Iris pigment epithelial cell (primary cell): ENCODE results near the gene MXD4.
A peak's percentile ranks its signal among the peaks of the same experiment; 100 is the strongest.

Experiments
- DNase-seq: peaks from one replicate; pipeline ENCODE4 v3.0.0-alpha.2; 2011; ENCODE audit warnings: low read depth

The MXD4 gene, protein sequence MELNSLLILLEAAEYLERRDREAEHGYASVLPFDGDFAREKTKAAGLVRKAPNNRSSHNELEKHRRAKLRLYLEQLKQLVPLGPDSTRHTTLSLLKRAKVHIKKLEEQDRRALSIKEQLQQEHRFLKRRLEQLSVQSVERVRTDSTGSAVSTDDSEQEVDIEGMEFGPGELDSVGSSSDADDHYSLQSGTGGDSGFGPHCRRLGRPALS

DNA sequence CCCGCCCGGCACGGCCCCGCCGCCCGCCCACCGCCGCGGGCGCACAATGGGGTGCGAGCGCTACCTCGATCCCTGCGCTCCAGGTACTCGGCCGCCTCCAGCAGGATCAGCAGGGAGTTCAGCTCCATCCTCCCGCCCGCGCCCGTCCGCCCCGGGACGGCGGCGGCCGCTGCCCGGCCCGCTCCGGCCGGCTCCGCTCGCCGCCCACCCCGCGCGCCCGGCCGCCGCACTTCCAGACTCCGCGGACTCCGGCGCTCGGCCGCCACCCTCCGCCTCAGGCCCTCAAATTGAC, at the start of gene MXD4:
Gene MXD4, minus strand, starts transcription at position 257 of the 292 bp plus-strand sequence. Its CDS starts 129 bp downstream, at position 128.
- no peak for DNase-seq

DNA sequence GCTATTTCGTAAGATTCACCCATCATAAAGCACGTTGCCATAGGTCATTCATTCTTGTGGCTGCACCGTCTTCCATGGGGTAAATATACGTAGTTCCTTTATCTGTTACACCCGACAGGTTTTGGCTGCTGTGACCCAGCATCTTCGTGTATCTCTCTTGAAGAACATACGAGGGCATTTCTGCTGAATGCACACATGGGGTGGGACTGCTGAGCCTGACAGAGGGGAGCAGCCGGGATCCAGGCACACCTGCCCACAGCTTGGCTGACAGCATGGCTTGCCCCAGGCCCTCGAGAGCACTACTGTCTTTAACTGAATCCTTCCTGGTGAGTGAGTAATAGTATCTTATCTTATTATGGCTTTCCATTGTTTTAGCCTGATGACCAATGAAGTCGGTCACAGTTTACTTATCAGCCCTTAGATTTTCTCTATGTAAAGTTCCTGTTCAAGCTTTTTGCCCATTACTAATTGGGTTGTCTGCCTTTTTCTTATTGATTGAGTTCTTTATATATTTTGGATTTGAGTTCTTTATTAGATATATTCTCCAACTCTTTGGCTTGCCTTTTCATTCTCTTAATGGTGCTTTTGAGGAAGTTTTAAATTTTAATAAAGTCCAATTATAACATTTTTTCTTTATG, 45.0 kb upstream of the MXD4 start:
- DNase-seq = no peak

DNA sequence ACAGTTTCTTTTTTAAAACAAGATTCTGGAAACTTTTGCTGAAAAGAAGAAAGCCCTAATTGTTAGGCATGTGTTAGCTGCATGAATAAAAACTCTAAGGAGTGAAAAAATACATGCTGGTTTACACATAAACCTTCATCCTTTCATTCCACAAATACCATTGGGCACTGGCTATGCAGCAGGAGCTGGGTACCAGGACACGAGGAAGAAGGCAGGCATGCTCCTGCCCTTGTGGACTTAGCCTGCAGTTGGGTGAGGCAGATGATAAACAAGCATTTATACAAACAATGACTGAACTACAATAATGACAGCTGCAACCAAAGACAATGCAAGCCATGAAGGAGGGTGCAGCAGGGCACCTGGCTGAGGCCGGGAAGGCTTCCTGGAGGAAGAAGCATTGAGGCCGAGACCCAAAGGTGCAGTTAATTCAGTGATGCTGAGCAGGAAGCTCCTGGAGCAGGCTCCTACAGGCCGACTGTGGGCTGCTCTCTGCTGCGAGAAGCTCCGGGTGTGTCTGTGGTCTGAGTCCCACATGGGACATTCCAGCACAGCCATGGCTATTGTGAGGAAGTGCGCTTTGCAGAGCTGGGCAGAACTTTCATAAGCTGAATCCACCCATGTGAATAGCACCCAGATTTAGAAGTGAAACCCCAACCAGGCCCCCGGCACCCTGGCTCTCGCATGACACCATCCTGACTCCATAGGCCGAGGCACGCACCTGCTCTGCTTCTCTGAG, 44.0 kb upstream of the MXD4 start:
- DNase-seq = no peak

DNA sequence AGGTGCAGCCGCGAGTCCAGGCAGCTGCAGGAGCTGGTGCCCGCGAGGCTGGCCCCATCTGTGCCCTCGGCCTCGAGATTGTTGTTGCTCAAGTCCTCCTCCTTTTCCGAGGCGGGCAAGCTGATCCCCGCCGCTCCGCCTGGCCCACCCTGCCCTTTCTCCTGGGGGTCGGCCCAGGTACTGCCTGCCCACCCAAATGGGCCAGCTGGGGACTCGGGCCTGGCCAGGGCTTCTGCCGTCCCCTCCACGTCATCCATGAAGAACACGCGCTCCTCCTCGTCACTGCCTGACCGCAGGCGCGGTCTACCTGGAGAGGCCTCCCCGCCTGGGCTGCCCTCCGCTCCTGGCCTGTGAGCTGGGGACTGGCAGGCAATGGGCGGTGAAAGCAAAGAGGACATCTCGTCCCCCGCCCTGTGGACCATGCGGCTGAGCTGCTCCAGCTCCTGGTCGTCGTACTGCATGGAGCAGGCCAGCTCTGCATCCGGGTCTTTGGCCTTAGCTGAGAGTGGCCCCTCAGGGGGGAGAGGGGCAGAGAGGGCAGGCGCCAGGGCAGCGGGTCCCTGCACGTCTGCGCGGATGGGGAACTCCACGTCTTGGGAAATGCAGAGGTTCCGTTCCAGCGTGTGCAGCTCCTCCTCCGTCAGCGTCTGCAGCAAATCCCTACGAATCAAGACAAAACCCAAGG, 43.1 kb upstream of the MXD4 start:
- no peak for DNase-seq

DNA sequence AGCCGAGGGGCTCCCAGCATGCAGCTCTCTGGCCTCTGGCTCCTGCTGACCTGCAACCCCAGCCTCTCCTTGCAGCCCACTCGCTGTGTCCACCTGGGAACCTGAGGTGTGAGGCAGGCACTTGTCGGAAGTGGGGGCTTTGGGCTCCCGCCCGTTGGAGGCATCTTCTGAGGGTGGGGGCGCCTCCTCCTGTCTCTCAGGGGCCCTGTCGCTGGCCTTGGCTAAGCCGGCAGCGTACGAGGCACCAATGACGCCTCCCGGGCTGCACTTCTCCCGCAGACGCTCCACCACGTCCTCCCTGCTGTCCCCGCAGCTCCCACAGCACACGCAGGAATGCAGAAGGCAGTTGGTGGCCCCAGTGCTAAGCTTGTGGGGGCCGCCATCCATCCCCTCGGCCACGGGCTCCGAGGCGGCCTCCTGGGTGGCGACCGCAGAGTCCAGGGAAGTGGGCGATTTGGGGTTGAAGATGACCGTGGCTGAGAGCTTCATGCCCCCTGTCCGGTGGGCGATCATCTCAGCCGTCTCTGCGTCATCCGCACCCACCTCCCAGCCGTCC, 42.5 kb upstream of the MXD4 start:
- DNase-seq = no peak

DNA sequence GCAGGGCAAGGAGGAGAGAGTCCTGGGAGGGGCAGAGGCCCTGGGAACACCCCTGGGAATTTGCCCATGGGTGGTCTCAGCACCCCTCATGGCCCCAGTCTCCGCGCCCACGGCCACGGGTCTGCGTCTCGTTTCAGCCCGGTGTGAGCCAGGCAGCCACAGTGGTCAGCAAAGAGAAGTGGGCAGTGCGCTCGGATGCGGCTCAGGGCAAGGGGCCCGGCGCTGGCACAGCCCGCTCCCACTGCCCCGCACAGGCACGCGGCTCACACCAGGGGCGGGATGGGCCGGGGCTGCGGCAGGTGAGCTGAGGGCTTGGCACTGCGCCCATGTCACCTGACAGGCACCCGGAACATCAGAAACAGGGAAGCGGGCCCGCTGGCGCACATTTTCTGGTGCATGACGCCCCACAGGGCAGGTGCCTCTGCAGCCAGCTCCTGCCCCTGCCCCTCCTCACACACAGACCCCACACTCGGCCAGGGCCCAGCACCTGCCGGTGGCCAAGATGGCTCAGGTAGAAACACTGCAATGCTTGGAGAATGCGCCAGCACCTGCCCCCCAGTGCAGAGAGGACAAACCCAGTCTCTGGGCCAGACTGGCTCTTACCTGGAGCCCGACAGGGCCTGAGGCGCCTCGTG, 41.9 kb upstream of the MXD4 start:
- no peak for DNase-seq

DNA sequence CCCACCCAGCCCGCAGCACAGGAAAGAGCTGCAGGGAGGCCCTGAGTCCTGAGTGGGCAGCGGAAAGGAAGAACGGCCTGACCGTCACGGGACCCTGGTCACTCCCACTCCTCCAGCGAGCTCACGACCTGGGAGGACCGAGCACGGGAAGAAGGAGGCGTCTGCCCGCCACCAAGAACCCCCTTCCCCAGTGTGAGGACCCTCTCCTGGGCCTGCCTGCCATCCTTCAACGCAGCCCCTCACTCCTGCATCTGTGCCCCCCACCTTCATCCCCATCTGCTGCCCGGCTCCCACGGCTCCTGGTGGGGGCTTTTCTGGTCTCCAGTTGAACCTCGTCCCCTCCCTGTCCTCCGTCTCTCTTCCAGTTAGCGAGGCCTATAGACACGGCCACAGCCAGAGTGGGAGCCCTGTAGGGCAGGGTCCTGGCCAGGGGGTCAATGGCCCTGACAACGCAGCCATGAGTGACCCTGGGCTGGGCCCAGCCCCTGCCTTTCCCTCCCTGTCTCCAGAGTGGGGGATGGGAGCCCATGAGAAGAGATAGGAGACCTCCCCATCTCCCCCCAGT, 41.3 kb upstream of the MXD4 start:
- no peak for DNase-seq

DNA sequence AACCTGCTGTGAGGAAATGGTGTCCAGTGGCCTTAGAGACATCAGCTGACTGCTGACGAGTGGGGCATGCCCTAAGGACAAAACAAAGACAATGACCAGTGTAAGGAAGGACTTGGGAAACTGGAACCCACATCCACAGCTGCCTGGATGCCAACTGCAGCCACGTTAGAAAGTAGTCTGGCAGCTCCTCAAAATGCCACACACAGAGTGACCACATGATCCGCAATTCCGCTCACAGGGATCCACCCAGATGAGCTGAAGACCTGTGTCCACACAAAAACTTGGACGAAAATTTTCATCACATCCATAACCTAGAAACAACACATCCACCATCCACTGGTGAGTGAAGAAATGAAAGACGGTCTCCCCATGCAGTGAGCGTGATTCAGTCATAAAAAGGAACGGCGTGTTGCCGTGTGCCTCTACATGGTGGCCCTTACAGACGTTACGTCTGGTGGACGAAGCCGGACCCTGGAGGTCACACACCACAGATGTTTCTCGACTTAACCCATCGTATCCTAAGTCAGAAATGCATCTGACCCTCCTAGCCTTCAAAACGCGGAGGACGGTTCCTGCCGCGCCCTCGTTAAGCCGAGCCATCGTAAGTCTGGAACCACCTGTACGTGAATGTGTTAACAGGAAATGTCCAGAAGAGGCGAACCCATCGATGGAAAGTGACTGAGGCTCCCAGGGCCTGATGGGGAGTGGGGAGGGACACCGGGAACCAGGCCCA, 40.6 kb upstream of the MXD4 start:
- no peak for DNase-seq

DNA sequence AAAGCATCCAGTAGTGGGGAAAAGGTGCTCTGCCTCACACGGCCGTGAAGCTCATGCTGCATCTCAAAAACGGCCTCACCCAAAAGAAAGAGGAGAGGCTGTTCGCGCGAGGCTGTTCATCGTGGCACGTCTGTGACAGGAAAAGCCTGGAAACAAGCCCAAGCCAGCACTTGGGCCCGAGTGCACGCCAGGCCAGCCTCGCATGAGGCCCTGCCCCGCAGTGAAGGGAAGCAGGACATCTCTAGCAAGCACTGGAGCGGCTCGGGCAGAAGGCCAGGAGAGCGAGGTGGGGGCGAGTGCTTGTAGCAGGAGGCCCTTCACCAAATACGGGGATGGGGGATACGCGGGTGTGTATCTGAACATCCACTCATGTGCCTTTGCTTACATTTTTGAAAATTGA, 39.9 kb upstream of the MXD4 start:
- DNase-seq = no peak

DNA sequence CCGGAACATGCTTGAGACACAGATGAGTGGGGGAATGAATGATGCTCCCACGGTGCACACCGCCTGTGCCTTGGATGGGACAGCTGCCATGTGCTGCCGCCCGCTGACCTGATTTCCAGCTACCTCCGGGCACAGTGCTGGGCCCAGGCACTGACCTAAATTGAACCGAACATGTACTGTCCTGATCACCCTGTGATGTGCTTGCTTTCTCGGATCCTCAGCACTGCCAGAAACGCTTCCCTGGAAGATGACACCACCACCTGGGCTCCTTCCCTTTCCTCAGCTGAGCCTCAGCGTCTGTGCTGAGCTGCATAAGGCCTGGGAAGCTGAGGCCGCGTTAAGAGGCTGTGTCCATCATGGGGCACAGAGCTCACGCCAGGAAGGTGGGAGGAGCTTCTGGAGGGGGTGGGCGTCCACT, 39.3 kb upstream of the MXD4 start:
- DNase-seq = no peak

DNA sequence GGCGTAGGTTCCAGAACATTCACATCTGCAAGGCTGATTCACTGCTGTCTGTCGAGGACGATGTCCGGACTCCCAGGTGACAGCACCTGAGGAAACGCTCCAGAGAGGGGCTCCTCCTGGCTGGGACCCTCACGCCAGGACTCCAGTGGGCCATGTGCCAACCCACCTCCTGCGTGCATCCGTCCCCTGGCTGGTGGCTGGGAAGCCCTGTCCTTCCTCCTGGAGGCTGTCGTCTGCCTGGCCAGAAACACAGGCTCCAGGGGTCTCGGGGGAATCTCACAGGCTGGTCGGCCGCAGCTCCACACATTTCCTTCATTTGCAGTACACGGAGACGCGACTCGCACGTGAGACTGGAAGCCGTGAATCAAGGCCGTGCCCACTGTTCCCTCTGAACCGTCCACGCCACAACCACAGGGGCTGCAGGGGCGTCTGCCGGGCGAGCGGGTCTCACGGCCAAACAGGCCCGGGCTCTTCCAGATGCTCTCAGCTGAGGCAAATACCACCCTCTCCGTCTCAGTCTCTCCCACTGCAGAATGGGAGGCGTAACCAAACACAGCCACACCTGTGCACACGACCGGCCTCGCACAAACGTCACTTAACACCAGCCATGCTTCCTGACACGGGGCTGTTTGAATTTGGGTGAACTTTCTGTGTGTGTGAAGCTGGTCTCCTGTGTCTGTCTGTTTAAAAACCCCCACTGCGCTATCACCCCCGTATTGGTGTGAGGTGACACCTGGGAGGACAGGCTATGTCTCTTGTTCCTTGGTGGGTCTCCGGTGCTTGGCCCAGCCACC, 38.7 kb upstream of the MXD4 start:
- no peak for DNase-seq

DNA sequence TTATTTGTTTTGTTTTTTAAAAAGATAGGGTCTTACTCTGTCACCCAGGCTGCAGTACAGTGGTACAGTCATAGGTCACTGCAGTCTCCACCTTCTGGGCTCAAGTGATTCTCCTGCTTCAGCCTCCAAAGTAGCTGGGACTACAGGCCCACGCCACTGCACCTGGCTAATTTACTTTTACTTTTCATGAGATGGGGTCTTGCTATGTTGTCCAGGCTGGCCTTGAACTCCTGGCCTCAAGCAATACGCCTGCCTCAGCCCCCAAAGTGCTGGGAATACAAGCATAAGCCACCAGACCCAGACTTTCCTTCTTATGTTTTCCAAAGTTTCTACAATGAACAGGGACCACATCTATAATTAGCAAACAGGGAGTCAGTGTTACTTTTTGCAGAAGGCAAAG, 37.9 kb upstream of the MXD4 start:
- DNase-seq = no peak

DNA sequence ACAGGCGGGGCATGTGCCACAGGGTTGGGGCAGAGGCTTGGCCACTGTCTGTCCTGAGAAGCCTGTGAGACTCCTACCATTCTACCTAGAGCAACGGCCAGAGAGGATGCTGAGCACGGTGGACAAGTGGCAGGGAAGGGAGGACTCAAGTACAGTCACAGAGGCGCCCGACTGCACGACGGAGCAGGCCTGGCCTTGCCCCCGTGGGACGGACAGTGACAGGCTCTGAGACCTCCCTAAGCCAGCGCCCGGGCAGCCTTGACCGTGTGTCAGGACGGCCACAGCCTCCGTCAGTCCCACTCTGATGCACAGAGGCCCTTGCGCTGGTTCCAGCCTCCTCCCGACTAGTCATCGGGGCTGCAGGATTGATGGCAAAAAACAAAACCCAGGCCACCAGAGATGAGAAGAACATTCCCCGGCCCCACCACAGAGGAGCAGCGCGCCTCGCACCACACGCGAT, 36.7 kb upstream of the MXD4 start:
- DNase-seq = no peak

DNA sequence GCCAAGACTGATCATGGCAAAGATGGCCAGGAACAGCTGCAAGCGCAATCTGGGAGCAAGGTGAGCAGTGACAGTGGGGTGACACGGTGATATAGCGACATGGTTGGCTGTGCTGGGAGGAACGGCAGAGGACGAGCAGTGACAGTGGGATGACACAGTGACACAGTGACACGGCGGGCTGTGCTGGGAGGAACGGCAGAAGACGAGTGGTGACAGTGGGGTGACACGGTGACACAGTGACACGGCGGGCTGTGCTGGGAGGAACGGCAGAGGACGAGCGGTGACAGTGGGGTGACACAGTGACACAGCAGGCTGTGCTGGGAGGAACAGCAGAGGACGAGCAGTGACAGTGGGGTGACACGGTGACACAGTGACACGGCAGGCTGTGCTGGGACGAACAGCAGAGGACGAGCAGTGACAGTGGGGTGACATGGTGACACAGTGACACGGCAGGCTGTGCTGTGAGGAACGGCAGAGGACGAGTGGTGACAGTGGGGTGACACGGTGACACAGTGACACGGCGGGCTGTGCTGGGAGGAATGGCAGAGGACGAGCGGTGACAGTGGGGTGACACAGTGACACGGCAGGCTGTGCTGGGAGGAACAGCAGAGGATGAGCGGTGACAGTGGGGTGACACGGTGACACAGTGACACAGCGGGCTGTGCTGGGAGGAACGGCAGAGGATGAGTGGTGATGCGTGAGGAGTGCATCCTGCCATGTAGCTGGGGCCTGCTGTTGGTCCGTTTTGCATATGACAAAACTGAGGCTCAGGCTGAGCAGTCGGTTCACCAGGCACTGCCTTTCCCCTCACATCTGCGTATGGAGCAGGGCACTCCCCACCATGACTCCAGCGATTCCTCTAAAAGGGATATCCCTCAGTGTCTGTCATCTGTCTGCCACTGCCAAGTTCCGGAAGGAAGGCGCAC, 36.0 kb upstream of the MXD4 start:
- no peak for DNase-seq

DNA sequence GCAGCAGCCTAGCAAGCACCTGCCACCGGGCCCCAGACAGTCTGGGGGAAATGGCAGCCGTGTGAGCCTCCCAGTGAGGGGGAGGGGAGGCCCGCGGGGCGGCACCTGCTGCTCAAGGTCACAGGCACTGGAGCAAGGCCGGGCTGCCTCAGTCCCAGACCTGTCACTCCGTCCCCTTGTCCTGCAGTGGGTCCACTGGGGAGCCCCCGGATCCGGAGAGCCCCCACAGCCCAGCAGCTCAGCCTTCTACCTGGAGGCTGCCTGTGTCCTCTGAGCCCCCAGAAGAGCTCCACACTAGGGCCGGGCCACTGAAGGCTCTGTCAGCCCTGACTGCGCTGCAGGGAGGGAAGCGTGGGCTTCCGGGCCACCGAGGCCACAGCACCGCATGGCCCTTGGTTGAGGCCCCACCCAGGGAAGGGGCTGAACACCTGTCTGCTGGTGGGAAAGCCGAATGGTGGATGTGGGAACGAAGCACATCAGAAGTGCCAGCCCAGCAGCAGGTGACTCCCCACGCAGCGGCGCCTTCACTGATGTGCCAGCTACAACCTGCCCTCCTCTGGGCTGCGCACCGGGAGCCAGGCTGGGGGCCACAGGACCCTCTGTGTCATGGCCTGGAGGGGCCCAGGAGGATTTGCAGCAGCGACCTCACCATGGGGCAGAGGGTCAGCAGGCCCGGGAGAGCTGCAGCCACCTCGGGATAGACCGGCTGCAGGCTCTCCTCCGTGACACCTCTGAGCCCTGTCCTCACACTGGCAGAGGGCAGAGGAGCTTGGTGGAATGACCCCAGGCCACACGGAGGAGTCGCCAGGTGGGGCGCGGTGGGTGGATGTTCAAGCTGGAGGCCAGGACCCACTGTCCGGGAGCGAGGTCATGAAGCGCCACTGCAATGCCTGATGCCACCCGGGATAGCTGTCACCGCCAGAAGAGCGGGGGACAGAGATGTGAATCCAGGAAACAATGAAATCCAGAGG, 35.0 kb upstream of the MXD4 start:
- DNase-seq = no peak

DNA sequence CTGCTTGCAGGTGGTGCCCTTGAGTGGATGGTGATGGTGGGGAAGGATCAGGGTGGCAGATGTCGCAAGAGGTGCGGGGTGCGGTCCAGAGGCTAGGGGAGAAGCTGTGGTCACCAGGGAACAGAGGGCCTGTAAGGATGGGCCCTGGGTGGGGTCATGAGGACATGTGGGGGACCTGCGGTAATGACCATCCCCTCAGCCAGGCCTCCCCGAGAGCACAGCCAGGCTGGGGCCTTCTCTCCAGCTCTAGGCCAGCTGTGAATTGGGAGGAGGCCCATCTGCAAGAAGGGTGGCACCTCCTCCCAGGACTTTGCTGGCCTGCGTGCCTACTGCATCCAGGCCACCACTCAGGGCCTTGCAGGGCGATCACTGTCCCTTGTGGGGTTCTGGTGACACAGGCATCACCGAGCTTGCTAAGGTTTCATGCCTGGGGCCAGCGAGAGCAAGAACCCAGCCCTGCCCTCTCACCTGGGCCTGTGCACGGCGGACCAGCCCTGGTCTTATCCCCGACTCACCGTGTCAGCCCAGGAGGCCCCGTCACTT, 34.1 kb upstream of the MXD4 start:
- no peak for DNase-seq

DNA sequence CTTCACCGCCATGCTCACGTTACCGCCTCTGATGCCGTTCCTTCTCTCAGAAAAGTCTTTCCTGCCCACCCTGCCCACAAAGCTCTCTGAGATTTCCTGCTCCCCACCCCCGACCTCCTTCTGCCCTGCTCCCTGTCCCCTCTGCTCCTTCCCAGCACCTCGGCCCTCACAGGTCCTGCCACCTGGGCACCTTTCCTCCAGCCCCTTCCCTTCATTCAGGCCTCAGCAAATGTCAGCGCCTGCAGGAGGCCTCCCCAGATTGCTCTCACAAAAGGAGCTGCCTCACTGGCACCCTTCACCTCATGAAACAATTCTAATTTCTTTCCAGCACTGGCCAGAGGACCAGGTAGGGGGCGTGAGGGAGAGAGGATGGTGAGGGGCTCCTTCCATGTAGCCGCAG, 33.6 kb upstream of the MXD4 start:
- DNase-seq = no peak

DNA sequence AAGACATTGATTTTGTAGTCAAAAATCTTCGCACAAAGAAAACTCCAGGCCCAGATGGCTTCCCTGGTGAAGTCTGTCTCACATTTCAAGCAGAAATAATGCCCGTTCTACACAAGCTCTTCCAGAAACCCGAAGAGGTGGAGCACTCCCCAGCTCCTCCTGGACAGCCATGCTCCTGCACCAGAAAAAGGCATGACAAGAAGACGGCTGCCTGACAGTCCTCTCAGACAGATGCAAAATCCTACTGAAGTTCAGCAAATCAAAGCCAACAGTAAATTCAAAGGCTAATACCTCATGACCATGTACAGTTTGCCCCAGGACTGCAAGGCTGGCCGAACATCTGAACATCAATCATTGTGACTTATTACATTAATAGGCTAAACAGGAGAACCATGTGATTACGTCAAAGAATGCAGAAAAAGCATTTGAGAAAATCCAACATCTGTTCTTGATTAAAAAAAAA, 30.8 kb upstream of the MXD4 start:
- DNase-seq = peak; percentile 58
